Lung (tissue), 12 donors: ENCODE data around the gene NSMCE1. TPM values are rescaled to one million over a fixed set of nuclear protein-coding genes. Genes with fewer than 3 reads are reported as not detected.

Experiments
- ATAC-seq: fragments of 200-7000 bp; cut with Tn5 transposase; one replicate; pipeline ENCODE4 v1.9.1; 2020; ENCODE audit warnings: moderate number of reproducible peaks; ENCODE audit not compliant: insufficient read depth, low FRiP score
- DNase-seq, 3 donors: peaks; one replicate each; pipeline ENCODE4 v3.0.0-alpha.2; 2013 to 2017
- H3K27ac ChIP-seq, 2 donors: one replicate each; pipeline ENCODE4 v1.5.1; 2013; ENCODE audit warnings: mild to moderate bottlenecking in 2 of 2, moderate library complexity in 2 of 2, control low read depth in 1 of 2, inconsistent platforms in 1 of 2, low read depth in 1 of 2, low read length in 1 of 2
- H3K27me3 ChIP-seq, 3 donors: one replicate each; pipeline ENCODE4 v1.5.1; 2013; ENCODE audit warnings: low read length in 2 of 3; ENCODE audit not compliant: control insufficient read depth in 3 of 3, insufficient read depth in 3 of 3
- H3K36me3 ChIP-seq, 4 donors: one replicate each; pipeline ENCODE4 v1.5.1; 2013; ENCODE audit warnings: low read length in 4 of 4, mild to moderate bottlenecking in 1 of 4, moderate library complexity in 1 of 4; ENCODE audit not compliant: control insufficient read depth in 4 of 4, insufficient read depth in 4 of 4
- H3K4me1 ChIP-seq, 5 donors: one replicate each; pipeline ENCODE4 v1.5.1; 2013; ENCODE audit warnings: low read length in 5 of 5, mild to moderate bottlenecking in 2 of 5, moderate library complexity in 1 of 5; ENCODE audit not compliant: control insufficient read depth in 5 of 5, insufficient read depth in 5 of 5
- H3K4me3 ChIP-seq: one replicate; pipeline ENCODE4 v1.5.1; 2013; ENCODE audit warnings: mild to moderate bottlenecking, control low read depth, moderate library complexity
- H3K9ac ChIP-seq, 2 donors: one replicate each; pipeline ENCODE4 v1.5.1; 2013; ENCODE audit warnings: low read length in 2 of 2, control low read depth in 1 of 2; ENCODE audit not compliant: insufficient read depth in 1 of 2
- H3K9me3 ChIP-seq, 4 donors: one replicate each; pipeline ENCODE4 v1.5.1; 2013; ENCODE audit warnings: low read length in 3 of 4, mild to moderate bottlenecking in 1 of 4, moderate library complexity in 1 of 4; ENCODE audit not compliant: control insufficient read depth in 4 of 4, insufficient read depth in 3 of 4
- WGBS, 2 donors: extraction: QIAGEN DNeasy Blood & Tissue Kit; methylation state at CpG; one replicate each; pipeline ENCODE4 v1.1.7; 2013; 5-methylcytosine and 5-hydroxymethylcytosine counted together
- polyA plus RNA-seq, 2 donors: library from polyadenylated mRNA; stranded (reverse); fragments of 200-250 nt; gene quantifications; one replicate each; pipeline ENCODE4 v1.2.1, GENCODE V29; 2013
- total RNA-seq, 2 donors: library from RNA; depleted of rRNA in 1 of 2; stranded (reverse); fragments of >200 nt in 1 of 2; gene quantifications; one replicate each; pipeline ENCODE4 v1.2.1, GENCODE V29; 2014 to 2021
- TF ChIP-seq, protein P1 (sequence below): IDR thresholded peaks from 2 replicates; pipeline ENCODE4 v1.5.1; 2012; ENCODE audit warnings: mild to moderate bottlenecking; ENCODE audit errors: control extremely low read depth, extremely low read depth
- donor health status: control.
- donor health status: control.
- donor health status: Bipolar disorder and iron deficiency.
- donor health status: healthy.
- donor health status: DM: yes; HTN: yes; CAD: no.

Gene NSMCE1
- total and polyA plus RNA-seq, 4 donors: 37.4 to 75.4 (median 57.2) TPM

DNA sequence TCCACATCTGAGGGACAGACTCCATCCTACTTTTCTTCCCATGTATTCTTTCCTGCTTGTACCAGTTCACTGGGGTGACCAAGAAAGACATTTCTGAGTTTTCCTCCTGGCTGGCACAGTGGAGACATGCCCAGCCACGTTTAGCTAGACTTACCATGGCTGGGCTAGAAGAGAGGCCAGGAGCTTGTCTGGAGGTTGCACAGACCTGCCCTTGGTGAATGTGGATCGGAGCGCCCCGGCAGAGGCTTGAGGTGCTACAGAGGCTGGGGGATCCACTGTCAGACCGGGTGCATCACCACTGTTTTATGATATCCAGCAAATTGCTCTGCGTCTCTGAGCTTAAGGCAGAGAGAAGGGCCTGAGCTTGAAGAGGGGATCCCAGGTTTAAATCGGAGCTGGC, 48.7 kb upstream of the NSMCE1 start:
- peaks cover 2 to 35% (median 21%) of the 10 kb centered on the region in 5 donors for H3K4me1 ChIP-seq
- H3K36me3 ChIP-seq: peaks cover 0 to 3% (median 0%) of the 10 kb centered on the region in 4 donors
- DNase-seq (no peak), ATAC-seq (no peak)
- H3K9me3 ChIP-seq: no peaks in the 10 kb centered on the region
- no peak overlapping the region for H3K9ac ChIP-seq
- TF ChIP-seq, protein P1, sequence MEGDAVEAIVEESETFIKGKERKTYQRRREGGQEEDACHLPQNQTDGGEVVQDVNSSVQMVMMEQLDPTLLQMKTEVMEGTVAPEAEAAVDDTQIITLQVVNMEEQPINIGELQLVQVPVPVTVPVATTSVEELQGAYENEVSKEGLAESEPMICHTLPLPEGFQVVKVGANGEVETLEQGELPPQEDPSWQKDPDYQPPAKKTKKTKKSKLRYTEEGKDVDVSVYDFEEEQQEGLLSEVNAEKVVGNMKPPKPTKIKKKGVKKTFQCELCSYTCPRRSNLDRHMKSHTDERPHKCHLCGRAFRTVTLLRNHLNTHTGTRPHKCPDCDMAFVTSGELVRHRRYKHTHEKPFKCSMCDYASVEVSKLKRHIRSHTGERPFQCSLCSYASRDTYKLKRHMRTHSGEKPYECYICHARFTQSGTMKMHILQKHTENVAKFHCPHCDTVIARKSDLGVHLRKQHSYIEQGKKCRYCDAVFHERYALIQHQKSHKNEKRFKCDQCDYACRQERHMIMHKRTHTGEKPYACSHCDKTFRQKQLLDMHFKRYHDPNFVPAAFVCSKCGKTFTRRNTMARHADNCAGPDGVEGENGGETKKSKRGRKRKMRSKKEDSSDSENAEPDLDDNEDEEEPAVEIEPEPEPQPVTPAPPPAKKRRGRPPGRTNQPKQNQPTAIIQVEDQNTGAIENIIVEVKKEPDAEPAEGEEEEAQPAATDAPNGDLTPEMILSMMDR: no peak
- no peaks in the 10 kb centered on the region for H3K27me3 ChIP-seq
- H3K4me3 ChIP-seq: no peak overlapping the region
- H3K27ac ChIP-seq: peak overlapping the region in 1 of 2 donors; percentile 81
- WGBS, 2 donors: 70 to 73% methylated on average over 7 of the region's 7 CpGs

DNA sequence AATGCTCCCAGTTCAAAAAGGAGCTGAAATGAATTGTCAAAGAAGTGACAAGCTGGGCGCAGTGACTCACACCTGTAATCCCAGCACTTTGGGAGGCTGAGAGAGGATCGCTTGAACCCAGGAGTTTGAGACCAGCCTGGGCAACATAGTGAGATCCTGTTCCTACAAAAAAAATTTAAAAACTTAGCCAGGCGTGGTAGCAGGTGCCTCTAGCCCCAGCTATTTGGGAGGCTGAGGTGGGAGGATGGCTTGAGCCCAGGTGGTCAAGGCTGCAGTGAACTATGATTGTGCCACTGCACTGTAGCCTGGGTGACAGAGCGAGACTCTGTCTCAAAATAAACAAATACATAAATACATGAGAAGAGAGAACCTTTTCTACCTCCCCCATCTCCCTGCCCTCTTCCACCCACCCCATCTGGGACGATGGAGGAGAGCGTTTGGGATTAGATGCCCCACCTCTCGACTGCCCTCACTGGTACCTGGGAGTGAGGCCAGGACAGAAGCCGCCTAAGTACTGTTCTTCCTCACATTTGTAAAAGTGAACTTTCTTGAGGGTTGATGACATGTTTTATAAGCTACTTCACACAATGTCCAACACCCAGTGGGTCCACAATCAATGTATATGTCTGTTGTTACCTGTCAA, 47.6 kb upstream of the NSMCE1 start:
- TF ChIP-seq, protein P1: no peak
- WGBS, 2 donors: 46 to 61% methylated on average over 8 of the region's 8 CpGs
- Histone ChIP-seq H3K9me3 (no peaks in the 10 kb centered on the region), H3K36me3 (peaks cover 0 to 3% (median 0%) of the 10 kb centered on the region in 4 donors), H3K27ac (peak overlapping the region in 1 of 2 donors; percentile 86), H3K9ac (no peak overlapping the region), H3K4me1 (peaks cover 0 to 35% (median 21%) of the 10 kb centered on the region in 5 donors), H3K27me3 (no peaks in the 10 kb centered on the region), H3K4me3 (peak overlapping the region; percentile 20)
- ATAC-seq: no peak
- DNase-seq: no peak

GRCh38 chr16:27315333-27316037, 46.9 kb upstream of the NSMCE1 start:
- H3K36me3 ChIP-seq: peaks cover 0 to 3% (median 0%) of the 10 kb centered on the region in 4 donors
- no peak overlapping the region for H3K9ac ChIP-seq
- H3K4me1 ChIP-seq: peaks cover 0 to 35% (median 21%) of the 10 kb centered on the region in 5 donors
- peak; percentile 45 for ATAC-seq
- H3K9me3 ChIP-seq: no peaks in the 10 kb centered on the region
- no peak for DNase-seq
- TF ChIP-seq, protein P1: no peak
- H3K27ac ChIP-seq: peak overlapping the region in 1 of 2 donors; percentile 95
- 12 to 27% methylated on average over 9 of the region's 9 CpGs for WGBS, 2 donors
- peak overlapping the region; percentile 50 for H3K4me3 ChIP-seq
- no peaks in the 10 kb centered on the region for H3K27me3 ChIP-seq
